HG03045 (cell line): ENCODE results near the gene CCNG1.
A peak's percentile ranks its signal among the peaks of the same experiment; 100 is the strongest.
"Not testable (repeated sequence)": the region's sequence is repeated elsewhere in the genome, so short reads cannot be mapped to it uniquely, and the experiment has no call there.

Source experiments
- ATAC-seq: cut with Tn5 transposase; IDR thresholded peaks from one replicate; pipeline ENCODE4 v1.9.1; 2021; ENCODE audit warnings: mild to moderate bottlenecking, moderate library complexity; ENCODE audit not compliant: unreplicated experiment

Gene CCNG1

GRCh38 chr5:163437309-163438182 lies at the start of gene CCNG1:
TSS of gene CCNG1 (plus strand) at chr5:163437595. CDS start at chr5:163439257, 1,662 bp downstream.
- peak; percentile 98 for ATAC-seq

GRCh38 chr5:163395792-163396191 lies 41.6 kb upstream of the CCNG1 start:
- no peak for ATAC-seq

- ATAC-seq: not testable (repeated sequence)
These were observed 40.5 kb upstream of the CCNG1 start for GRCh38 chr5:163396818-163397340.

- ATAC-seq: no peak
These were observed 40.0 kb upstream of the CCNG1 start for GRCh38 chr5:163397354-163397753.

- no peak for ATAC-seq
These were observed 37.5 kb upstream of the CCNG1 start for GRCh38 chr5:163399923-163400322.

GRCh38 chr5:163401271-163401670 lies 36.1 kb upstream of the CCNG1 start:
- no peak for ATAC-seq

GRCh38 chr5:163402007-163402406 lies 35.4 kb upstream of the CCNG1 start:
- ATAC-seq: no peak

DNA sequence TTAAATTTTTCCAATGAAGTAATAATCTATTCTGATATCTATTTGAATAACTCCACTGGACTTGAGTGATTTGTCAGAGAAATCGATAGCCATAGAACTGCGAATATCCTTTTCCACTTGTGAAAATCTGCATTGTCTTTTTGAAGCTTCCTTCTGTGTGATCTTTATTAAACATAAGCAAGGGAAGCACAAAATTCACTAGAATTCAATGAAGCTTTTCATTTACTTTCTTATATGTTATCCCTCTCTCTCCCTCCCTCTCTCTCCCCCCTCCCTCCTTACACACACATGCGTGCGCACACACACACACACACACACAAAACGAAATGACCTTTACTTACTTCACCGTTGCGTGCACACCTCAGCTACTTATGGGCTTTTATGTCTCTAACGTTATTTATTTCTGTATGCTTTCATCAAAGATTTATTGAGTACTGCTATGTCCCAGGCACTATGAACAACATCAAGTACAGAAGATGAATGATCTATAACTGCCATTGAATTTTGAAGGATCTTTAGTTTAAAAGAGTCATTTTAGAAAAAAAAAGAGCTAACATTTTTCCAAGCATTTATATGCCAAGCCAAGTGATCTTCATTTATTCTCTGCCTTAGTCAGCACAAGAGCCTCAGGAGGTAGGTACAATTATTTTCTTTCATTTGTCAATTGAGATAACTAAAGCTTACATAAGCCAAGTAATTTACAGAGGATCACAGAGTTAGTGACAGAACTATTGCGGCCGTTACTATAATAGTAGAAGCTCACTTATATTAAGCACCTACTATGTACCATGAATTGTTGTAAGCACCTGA lies 32.8 kb upstream of the CCNG1 start:
- no peak for ATAC-seq

DNA sequence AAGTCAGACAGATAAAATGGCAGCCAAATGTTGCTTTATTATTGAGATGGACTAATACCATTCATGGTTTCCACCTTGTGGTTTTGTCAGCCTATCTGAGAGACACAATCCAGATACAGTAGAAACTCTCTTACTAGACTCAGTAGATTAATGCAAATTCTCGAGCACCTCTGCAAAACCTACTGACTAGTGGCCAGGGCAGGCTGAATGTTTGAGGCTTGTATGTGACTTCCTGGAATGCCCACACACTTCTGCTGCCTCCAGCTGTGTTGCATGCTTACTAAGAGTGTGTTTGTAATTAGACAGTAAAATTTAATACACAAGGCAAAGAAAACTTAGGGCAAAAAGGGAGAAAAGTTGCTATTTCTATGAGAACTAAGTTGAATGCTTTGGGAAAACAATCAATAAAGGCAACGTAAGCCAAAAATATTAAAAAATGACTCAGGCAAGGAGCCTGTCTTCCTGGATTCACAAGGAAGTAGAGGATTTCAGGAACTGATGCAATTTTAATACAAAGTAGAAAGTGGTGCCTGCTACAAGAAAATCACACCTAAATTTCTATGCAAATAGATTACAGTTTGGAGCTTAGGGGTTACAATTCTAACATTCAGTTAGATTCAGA lies 30.2 kb upstream of the CCNG1 start:
- ATAC-seq: peak; percentile 84

GRCh38 chr5:163408311-163408923 lies 29.0 kb upstream of the CCNG1 start:
- ATAC-seq: peak; percentile 78

DNA sequence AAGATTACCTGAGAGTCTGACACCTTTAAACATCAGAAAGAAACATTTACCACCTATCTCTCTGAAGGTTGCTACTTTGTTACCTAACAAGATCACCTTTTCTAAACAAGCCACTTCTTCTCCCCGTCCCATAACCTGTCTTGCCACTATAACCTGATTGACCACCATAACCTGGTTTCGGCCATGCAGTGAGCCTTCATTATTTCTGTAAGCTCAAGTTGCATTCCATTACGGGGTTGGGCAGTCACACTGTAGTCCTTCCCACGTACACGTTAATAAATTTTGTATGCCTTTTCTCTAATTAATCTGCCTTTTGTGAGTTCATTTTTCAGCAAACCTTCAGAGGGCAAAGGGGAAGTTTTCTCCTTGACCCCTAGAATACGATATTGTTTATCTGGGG lies 28.0 kb upstream of the CCNG1 start:
- no peak for ATAC-seq

DNA sequence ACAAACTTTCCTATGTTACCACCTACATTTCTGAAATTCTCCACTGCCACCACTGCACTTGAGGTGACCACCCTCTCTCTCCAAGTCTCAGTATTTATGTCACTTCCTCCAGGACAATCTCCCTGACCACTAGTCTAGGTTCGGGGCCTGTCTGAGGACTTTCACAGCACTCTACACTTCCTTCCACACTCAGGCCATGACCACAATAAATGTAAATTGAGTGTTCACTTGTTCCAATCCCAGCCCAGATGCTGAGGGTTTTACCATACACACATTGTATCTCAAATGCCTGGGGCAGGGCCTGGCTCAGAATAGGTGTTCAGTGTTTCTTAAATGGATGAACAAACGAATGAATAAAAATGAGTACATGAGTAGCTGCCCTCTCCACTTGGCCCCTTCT lies 26.9 kb upstream of the CCNG1 start:
- ATAC-seq: no peak

DNA sequence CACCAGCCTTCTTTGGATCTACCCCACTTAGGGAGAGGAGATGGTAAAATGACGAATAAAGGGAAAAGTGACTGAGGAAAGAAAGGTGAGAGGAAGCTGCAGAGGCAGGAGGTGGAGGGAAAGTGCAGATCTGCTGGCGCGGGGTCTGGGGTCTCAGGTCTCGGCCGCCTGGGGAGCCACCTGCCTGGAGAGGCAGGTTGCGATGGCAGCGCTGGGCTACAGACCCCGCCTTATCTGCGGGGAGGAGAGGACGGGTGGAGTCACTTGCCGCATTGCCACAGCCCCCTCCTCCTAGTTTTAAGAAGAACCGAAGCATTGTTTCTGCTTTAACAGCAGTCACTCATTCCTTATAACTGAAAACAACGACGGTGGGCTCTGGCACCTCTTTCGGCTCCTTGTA lies 21.7 kb upstream of the CCNG1 start:
- ATAC-seq: not testable (repeated sequence)

DNA sequence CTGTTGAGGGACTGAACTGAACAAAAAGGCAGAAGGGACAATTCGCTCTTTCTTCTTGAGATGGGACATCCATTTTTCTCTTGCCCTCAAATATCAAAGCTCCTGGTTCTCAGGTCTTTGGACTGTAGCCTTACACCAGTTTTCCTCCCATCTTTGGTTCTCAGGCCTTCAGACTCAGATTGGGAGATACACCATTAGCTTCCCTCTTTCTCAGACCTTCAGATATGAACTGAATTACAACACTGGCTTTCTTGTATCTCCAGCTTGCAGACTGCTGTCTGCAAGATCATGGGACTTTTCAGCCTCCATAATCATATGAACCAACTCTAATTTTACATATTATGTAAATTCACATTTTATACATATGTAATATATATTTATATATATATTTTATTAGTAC lies 12.6 kb upstream of the CCNG1 start:
- ATAC-seq: no peak

DNA sequence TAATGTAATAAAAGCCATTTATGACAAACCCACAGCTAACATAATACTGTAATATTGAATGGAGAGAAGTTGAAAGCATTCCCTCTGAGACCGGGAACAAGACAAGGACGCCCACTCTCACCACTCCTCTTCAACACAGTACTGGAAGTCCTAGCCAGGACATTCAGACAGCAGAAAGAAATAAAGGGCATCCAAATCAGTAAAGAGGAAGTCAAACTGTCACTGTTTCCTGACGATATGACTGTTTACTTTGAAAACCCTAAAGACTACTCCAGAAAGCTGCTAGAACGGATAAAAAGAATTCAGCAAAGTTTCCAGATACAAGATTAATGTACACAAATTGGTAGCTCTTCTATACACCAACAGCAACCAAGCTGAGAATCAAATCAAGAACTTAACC lies 11.3 kb upstream of the CCNG1 start:
- not testable (repeated sequence) for ATAC-seq

- no peak for ATAC-seq
These were observed 4.9 kb upstream of the CCNG1 start for GRCh38 chr5:163432544-163432943.

DNA sequence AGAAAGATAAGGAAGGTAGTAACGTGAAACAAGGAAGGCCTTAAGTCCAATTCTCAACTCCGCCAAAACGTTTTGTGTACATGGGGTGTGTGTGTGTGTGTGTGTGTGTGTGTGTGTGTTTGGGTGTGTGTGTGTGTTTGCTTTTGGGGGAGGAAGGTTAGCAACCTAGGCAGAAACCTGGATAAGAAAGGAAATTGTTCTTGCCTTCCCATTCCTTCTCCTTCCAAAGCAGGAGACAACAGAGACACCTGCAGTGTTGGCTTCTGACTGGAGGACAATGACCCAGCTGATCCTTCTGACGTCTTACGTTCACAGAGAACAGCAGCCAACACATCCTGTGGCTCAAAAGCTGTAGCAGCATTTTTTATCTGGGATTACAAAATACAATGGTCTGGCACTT lies 4.1 kb upstream of the CCNG1 start:
- no peak for ATAC-seq

DNA sequence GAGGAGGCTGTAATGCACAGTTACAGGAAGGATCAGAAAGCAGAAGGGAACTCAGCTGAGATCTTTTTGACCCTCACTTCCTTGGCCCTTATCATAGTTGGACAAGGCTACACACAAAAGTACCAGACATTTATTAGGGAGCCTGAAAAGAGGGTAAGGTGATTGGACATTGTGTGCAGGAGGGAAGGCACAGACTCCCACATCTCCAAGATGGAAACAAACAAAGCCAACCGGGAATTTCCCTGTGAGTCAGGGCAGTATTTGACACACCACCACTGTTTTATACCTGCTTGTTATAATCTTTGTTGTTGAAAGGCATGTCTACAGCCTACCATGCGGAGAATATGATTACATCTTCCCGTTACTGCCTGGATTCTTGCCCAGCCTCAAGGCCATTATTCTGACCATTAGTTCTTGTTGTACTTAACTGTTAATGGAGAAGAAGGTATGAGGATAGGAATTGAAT lies 3.0 kb upstream of the CCNG1 start:
- no peak for ATAC-seq

DNA sequence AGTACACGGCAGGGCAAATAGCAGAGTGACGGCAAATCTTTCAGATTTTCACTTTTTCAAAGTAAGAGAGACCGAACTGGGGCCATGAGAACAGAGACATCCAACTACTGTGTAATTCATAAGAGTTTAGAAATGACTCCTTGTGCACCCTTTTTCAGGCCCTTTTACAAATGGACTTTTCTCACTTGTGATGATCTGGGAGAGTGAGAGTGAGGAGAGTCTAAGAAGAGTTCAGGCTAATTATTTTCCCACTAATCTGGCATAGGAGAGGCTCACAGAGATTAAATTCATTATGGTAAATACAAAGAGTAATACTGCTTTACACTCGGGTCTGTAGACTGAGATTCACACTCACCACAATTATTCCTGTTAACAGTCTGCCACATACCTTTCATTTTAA lies 880 bp upstream of the CCNG1 start:
- ATAC-seq: no peak

- no peak for ATAC-seq
These were observed 435 bp upstream of the CCNG1 start for GRCh38 chr5:163437011-163437308.

DNA sequence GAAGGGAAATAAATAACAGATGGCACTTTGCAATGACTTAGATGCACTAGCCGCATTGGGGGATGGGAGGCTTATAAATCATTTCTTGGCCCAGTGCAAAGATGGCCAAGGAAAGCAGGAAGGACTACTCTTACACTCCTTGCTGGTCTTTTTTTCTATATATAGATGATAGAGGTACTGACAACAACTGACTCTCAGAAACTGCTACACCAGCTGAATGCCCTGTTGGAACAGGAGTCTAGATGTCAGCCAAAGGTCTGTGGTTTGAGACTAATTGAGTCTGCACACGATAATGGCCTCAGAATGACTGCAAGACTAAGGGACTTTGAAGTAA lies 1.7 kb downstream of the CCNG1 start:
- ATAC-seq: no peak
